IMR-90 (cell line): ENCODE data around the gene SLC25A40. TPM values are rescaled to one million over a fixed set of nuclear protein-coding genes. Genes with fewer than 3 reads are reported as not detected.

ENCODE experiments used
- ATAC-seq: fragments of 200-7000 bp; cut with Tn5 transposase; 2 replicates; pipeline ENCODE4 v1.9.1; 2020; ENCODE audit warnings: low read depth, mild to moderate bottlenecking, moderate library complexity
- BruUV-seq: library from RNA; stranded (reverse); fragments of 400-500 nt; replicated peaks from 2 replicates; lab custom pipeline; 2021; lab: Mats Ljungman, UMichigan
- CTCF ChIA-PET: fragments of 300-600 bp; formaldehyde crosslinking; extraction: SDS; loops from one replicate; lab custom pipeline; 2021; ENCODE audit warnings: antibody characterized with exemption; lab: Yijun Ruan, JAX
- POLR2A ChIA-PET: fragments of 300-600 bp; sonication (Branson Sonifier 250); formaldehyde crosslinking; loops from one replicate; lab custom pipeline; 2022; ENCODE audit warnings: antibody characterized with exemption; ENCODE audit not compliant: unreplicated experiment; lab: Charles Lee
- DNase-seq: peaks from one replicate; pipeline ENCODE4 v3.0.0; 2013
- H2AFZ ChIP-seq: replicated peaks from 2 replicates; pipeline ENCODE3; 2013; ENCODE audit warnings: low read length, mild to moderate bottlenecking; ENCODE audit not compliant: poor library complexity
- H2AK5ac ChIP-seq: 2 replicates; pipeline ENCODE4 v1.6.1; 2013; ENCODE audit warnings: low read depth, low read length, inconsistent platforms
- H2AK9ac ChIP-seq: replicated peaks from 2 replicates; pipeline ENCODE3; 2013; ENCODE audit warnings: mild to moderate bottlenecking, low read depth, low read length, moderate library complexity; ENCODE audit not compliant: poor library complexity
- H2BK120ac ChIP-seq: 2 replicates; pipeline ENCODE4 v1.6.1; 2013; ENCODE audit warnings: low read depth, low read length, inconsistent platforms
- H2BK15ac ChIP-seq: 3 replicates; pipeline ENCODE4 v1.6.1; 2013; ENCODE audit warnings: low read depth, low read length, inconsistent platforms
- H2BK20ac ChIP-seq: 2 replicates; pipeline ENCODE4 v1.6.1; 2013; ENCODE audit warnings: low read depth, mild to moderate bottlenecking, inconsistent platforms, low read length, moderate library complexity
- H2BK5ac ChIP-seq: 2 replicates; pipeline ENCODE4 v1.6.1; 2013; ENCODE audit warnings: mild to moderate bottlenecking, low read depth, low read length, inconsistent platforms; ENCODE audit not compliant: poor library complexity, severe bottlenecking
- H3K14ac ChIP-seq: replicated peaks from 2 replicates; pipeline ENCODE4 v1.6.1; 2013; ENCODE audit warnings: low read depth, low read length, inconsistent platforms
- H3K18ac ChIP-seq: 2 replicates; pipeline ENCODE4 v1.6.1; 2013; ENCODE audit warnings: low read depth, low read length, control low read depth
- H3K23ac ChIP-seq: 2 replicates; pipeline ENCODE4 v1.6.1; 2013; ENCODE audit warnings: low read depth, low read length, inconsistent platforms
- H3K27ac ChIP-seq: 2 replicates; pipeline ENCODE4 v1.5.1; 2013; ENCODE audit warnings: mild to moderate bottlenecking, control low read depth, low read length; ENCODE audit not compliant: insufficient read depth
- H3K27me3 ChIP-seq: 2 replicates; pipeline ENCODE4 v1.6.1; 2013; ENCODE audit warnings: low read length; ENCODE audit not compliant: control insufficient read depth, insufficient read depth
- H3K36me3 ChIP-seq: 2 replicates; pipeline ENCODE4 v1.6.1; 2013; ENCODE audit warnings: low read length, mixed read lengths; ENCODE audit not compliant: control insufficient read depth, insufficient read depth
- H3K4ac ChIP-seq: 2 replicates; pipeline ENCODE4 v1.6.1; 2013; ENCODE audit warnings: low read depth, low read length, inconsistent platforms
- H3K4me1 ChIP-seq: 2 replicates; pipeline ENCODE4 v1.6.1; 2013; ENCODE audit warnings: low read length, mixed read lengths; ENCODE audit not compliant: control insufficient read depth, insufficient read depth
- H3K4me2 ChIP-seq: 2 replicates; pipeline ENCODE4 v1.6.1; 2013; ENCODE audit warnings: low read depth, mild to moderate bottlenecking, control low read depth, low read length, moderate library complexity
- H3K4me3 ChIP-seq: 2 replicates; pipeline ENCODE4 v1.5.1; 2013; ENCODE audit warnings: low read depth, mild to moderate bottlenecking, control low read depth, low read length, moderate library complexity; ENCODE audit not compliant: insufficient read depth
- H3K56ac ChIP-seq: 2 replicates; pipeline ENCODE4 v1.6.1; 2013; ENCODE audit warnings: low read length, inconsistent platforms; ENCODE audit not compliant: insufficient read depth; ENCODE audit errors: extremely low read depth
- H3K79me1 ChIP-seq, 2 experiments: 2 replicates each; pipeline ENCODE4 v1.6.1; 2013; ENCODE audit warnings: low read length in 2 of 2, inconsistent platforms in 1 of 2, low read depth in 1 of 2
- H3K9ac ChIP-seq: 2 replicates; pipeline ENCODE4 v1.6.1; 2013; ENCODE audit warnings: low read depth, low read length, control low read depth
- H3K9me1 ChIP-seq: 2 replicates; pipeline ENCODE4 v1.6.1; 2013; ENCODE audit warnings: low read length, inconsistent platforms; ENCODE audit not compliant: insufficient read depth
- H3K9me3 ChIP-seq: 2 replicates; pipeline ENCODE4 v1.6.1; 2013; ENCODE audit warnings: low read length; ENCODE audit not compliant: control insufficient read depth, insufficient read depth
- H4K20me1 ChIP-seq: 2 replicates; pipeline ENCODE4 v1.6.1; 2013; ENCODE audit warnings: low read length, inconsistent platforms; ENCODE audit not compliant: insufficient read depth
- H4K5ac ChIP-seq: 2 replicates; pipeline ENCODE4 v1.6.1; 2013; ENCODE audit warnings: mild to moderate bottlenecking, low read depth, low read length, control low read depth
- H4K8ac ChIP-seq, 2 experiments: 2 replicates each; pipeline ENCODE4 v1.6.1; 2013; ENCODE audit warnings: low read depth in 2 of 2, low read length in 2 of 2, control low read depth in 1 of 2, inconsistent platforms in 1 of 2
- H4K91ac ChIP-seq: 2 replicates; pipeline ENCODE4 v1.6.1; 2013; ENCODE audit warnings: low read depth, low read length, inconsistent platforms; ENCODE audit not compliant: insufficient read depth
- BHLHE40 ChIP-seq: fragments of 150-350 bp; IDR thresholded peaks from 2 replicates; pipeline ENCODE4 v1.6.1; 2016; ENCODE audit warnings: mild to moderate bottlenecking, low read depth, low read length
- CEBPB ChIP-seq: IDR thresholded peaks from 2 replicates; pipeline ENCODE4 v1.6.1; 2012; ENCODE audit warnings: low read depth, low read length, improper control_type of control experiment
- CHD1 ChIP-seq: IDR thresholded peaks from 2 replicates; pipeline ENCODE4 v1.6.1; 2012; ENCODE audit warnings: low read depth, low read length, improper control_type of control experiment
- FOS ChIP-seq: fragments of 150-350 bp; IDR thresholded peaks from 2 replicates; pipeline ENCODE4 v1.6.1; 2016; ENCODE audit warnings: low read depth, low read length
- MAFK ChIP-seq: IDR thresholded peaks from 2 replicates; pipeline ENCODE4 v1.6.1; 2012; ENCODE audit warnings: low read depth, low read length, improper control_type of control experiment
- MAZ ChIP-seq: IDR thresholded peaks from 2 replicates; pipeline ENCODE4 v1.6.1; 2012; ENCODE audit warnings: low read depth, mild to moderate bottlenecking, low read length, improper control_type of control experiment, moderate library complexity, borderline replicate concordance
- MXI1 ChIP-seq: IDR thresholded peaks from 2 replicates; pipeline ENCODE4 v1.6.1; 2012; ENCODE audit warnings: low read depth, mild to moderate bottlenecking, low read length, moderate library complexity, borderline replicate concordance
- NFE2L2 ChIP-seq: fragments of 150-350 bp; IDR thresholded peaks from 2 replicates; pipeline ENCODE4 v1.6.1; 2016; ENCODE audit warnings: low read depth, mild to moderate bottlenecking, low read length
- POLR2A ChIP-seq: IDR thresholded peaks from 2 replicates; pipeline ENCODE4 v1.6.1; 2012; ENCODE audit warnings: mild to moderate bottlenecking, low read depth, low read length
- RAD21 ChIP-seq: IDR thresholded peaks from 2 replicates; pipeline ENCODE4 v1.6.1; 2012; ENCODE audit warnings: low read length, improper control_type of control experiment
- RCOR1 ChIP-seq: IDR thresholded peaks from 2 replicates; pipeline ENCODE4 v1.6.1; 2012; ENCODE audit warnings: mild to moderate bottlenecking, low read length, improper control_type of control experiment; ENCODE audit not compliant: insufficient replicate concordance
- RFX5 ChIP-seq: IDR thresholded peaks from 2 replicates; pipeline ENCODE4 v1.8.0; 2012; ENCODE audit warnings: low read depth, mild to moderate bottlenecking, low read length, moderate library complexity
- SMC3 ChIP-seq: fragments of 150-350 bp; IDR thresholded peaks from 2 replicates; pipeline ENCODE4 v1.6.1; 2016; ENCODE audit warnings: low read depth, mild to moderate bottlenecking, antibody characterized with exemption, low read length, moderate library complexity
- USF2 ChIP-seq: fragments of 150-350 bp; IDR thresholded peaks from 2 replicates; pipeline ENCODE4 v1.6.1; 2017; ENCODE audit warnings: mild to moderate bottlenecking, antibody characterized with exemption, low read length, low read depth
- WGBS, 2 experiments: methylation state at CpG; one replicate each; pipeline versions ENCODE4 v1.1.5 to v1.1.7; 2013; ENCODE audit warnings: missing lambda C conversion rate in 2 of 2; ENCODE audit not compliant: insufficient read length in 1 of 2; ENCODE audit errors: extremely low coverage in 2 of 2; 5-methylcytosine and 5-hydroxymethylcytosine counted together
- dilution Hi-C: fragments of 300-500 bp; cut with HindIII; formaldehyde crosslinking; loops from one replicate; pipeline ENCODE4 v1.14.3; 2018; ENCODE audit warnings: low sequenced_read_pairs; ENCODE audit not compliant: unreplicated experiment
- in situ Hi-C: fragments of 300-500 bp; cut with MboI; formaldehyde crosslinking; loops from 3 replicates; pipeline ENCODE4 v1.14.3; 2019; ENCODE audit warnings: low sequenced_read_pairs, inconsistent platforms, mixed read lengths
- intact Hi-C: fragments of 100-400 bp; cut with micrococcal nuclease; formaldehyde crosslinking; loops from 2 replicates; pipeline ENCODE4 v1.10.0; 2022
- polyA plus RNA-seq, 3 experiments: library from polyadenylated mRNA; depleted of rRNA; stranded (reverse); fragments of >200 nt; gene quantifications; 2 replicates each; pipeline ENCODE4 v1.2.3, GENCODE V29; 2012; ENCODE audit warnings: low replicate concordance in 1 of 3
- total RNA-seq: library from RNA; depleted of rRNA; stranded (reverse); fragments of >200 nt; gene quantifications from 2 replicates; pipeline ENCODE4 v1.2.3, GENCODE V29; 2012
- TF ChIP-seq, protein P1 (sequence below): fragments of 150-350 bp; IDR thresholded peaks from 2 replicates; pipeline ENCODE4 v1.6.1; 2016; ENCODE audit warnings: low read depth, mild to moderate bottlenecking, low read length, moderate library complexity, borderline replicate concordance
- TF ChIP-seq, protein P2 (sequence below): conservative IDR thresholded peaks from 2 replicates; pipeline ENCODE4 v1.5.1; 2012; ENCODE audit warnings: mild to moderate bottlenecking, low read depth, low read length, improper control_type of control experiment

SLC25A40 gene
- total and polyA plus RNA-seq, 2 of the 4 experiments (the other 2 are of a cell fraction): 4.7 to 6.1 TPM

DNA sequence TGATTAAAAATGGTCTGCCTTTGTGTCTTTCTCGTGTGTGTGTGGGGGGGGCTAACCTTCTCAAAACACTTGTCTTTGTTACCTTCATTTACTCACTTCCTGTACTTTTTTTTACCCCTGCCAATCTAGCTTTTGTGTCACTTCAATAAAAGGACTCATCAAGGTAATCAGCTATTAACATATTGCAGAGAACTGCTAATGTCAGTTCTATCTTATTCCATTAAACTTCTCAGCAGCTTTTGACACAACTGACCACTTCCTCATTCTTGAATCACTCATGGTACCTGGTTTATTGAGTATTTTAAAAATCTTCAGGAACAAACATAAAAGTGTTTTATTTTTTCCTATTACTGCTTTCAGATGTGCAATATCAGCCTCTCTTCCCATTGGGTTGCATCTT, 59.8 kb downstream of the SLC25A40 start:
- no CpG with 5 or more reads among the region's 1 CpG for WGBS, 2 experiments
- intact Hi-C loops (no loop called here), dilution Hi-C loops (no loop called here), in situ Hi-C loops (no loop called here)
- ChIA-PET POLR2A (no interaction called here), CTCF (interaction anchor here (2.1 kb wide), 1 partner anchor 19 kb away, joined by 5 read pairs; no protein-coding TSS in a partner anchor)
- no peaks in the 10 kb centered on the region for H3K79me1 ChIP-seq
- no peak overlapping the region for H2BK5ac ChIP-seq
- H3K4me3 ChIP-seq: no peak overlapping the region
- BruUV-seq: no TSS peak
- H3K4ac ChIP-seq: no peak overlapping the region
- H2AK9ac ChIP-seq: no peak overlapping the region
- H4K91ac ChIP-seq: no peak overlapping the region
- no peak overlapping the region for H2BK120ac ChIP-seq
- H3K23ac ChIP-seq: no peak overlapping the region
- H2BK15ac ChIP-seq: no peak overlapping the region
- no peaks in the 10 kb centered on the region for H3K9me1 ChIP-seq
- no peaks in the 10 kb centered on the region for H3K4me1 ChIP-seq
- H2BK20ac ChIP-seq: no peak overlapping the region
- H3K36me3 ChIP-seq: no peaks in the 10 kb centered on the region
- no peak overlapping the region for H2AK5ac ChIP-seq
- TF ChIP-seq SMC3 (no peak), RCOR1 (no peak), BHLHE40 (no peak), RAD21 (no peak), FOS (no peak), RFX5 (no peak), NFE2L2 (no peak), CEBPB (no peak), MAZ (no peak), USF2 (no peak), MXI1 (no peak), CHD1 (no peak), MAFK (no peak), POLR2A (no peak)
- TF ChIP-seq, protein P1, sequence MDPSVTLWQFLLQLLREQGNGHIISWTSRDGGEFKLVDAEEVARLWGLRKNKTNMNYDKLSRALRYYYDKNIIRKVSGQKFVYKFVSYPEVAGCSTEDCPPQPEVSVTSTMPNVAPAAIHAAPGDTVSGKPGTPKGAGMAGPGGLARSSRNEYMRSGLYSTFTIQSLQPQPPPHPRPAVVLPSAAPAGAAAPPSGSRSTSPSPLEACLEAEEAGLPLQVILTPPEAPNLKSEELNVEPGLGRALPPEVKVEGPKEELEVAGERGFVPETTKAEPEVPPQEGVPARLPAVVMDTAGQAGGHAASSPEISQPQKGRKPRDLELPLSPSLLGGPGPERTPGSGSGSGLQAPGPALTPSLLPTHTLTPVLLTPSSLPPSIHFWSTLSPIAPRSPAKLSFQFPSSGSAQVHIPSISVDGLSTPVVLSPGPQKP: no peak
- TF ChIP-seq, protein P2, sequence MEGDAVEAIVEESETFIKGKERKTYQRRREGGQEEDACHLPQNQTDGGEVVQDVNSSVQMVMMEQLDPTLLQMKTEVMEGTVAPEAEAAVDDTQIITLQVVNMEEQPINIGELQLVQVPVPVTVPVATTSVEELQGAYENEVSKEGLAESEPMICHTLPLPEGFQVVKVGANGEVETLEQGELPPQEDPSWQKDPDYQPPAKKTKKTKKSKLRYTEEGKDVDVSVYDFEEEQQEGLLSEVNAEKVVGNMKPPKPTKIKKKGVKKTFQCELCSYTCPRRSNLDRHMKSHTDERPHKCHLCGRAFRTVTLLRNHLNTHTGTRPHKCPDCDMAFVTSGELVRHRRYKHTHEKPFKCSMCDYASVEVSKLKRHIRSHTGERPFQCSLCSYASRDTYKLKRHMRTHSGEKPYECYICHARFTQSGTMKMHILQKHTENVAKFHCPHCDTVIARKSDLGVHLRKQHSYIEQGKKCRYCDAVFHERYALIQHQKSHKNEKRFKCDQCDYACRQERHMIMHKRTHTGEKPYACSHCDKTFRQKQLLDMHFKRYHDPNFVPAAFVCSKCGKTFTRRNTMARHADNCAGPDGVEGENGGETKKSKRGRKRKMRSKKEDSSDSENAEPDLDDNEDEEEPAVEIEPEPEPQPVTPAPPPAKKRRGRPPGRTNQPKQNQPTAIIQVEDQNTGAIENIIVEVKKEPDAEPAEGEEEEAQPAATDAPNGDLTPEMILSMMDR: no peak
- DNase-seq (no peak), ATAC-seq (no peak)
- H3K27me3 ChIP-seq: no peaks in the 10 kb centered on the region
- no peak overlapping the region for H3K14ac ChIP-seq
- no peak overlapping the region for H3K4me2 ChIP-seq
- H4K5ac ChIP-seq: no peak overlapping the region
- no peak overlapping the region for H2AFZ ChIP-seq
- H3K56ac ChIP-seq: no peak overlapping the region
- H3K18ac ChIP-seq: no peak overlapping the region
- H3K9me3 ChIP-seq: no peaks in the 10 kb centered on the region
- no peak overlapping the region for H3K27ac ChIP-seq
- H4K8ac ChIP-seq: no peak overlapping the region
- no peaks in the 10 kb centered on the region for H4K20me1 ChIP-seq
- H3K9ac ChIP-seq: no peak overlapping the region
